Activated CD8-positive, alpha-beta T cell treated with anti-CD3 and anti-CD28 coated beads for 36 hours (primary cell): ENCODE measurements around the gene MPPED1. TPM values are rescaled to one million over a fixed set of nuclear protein-coding genes. Genes with fewer than 3 reads are reported as not detected.

Experiments used
- ATAC-seq: fragments of 200-7000 bp; cut with Tn5 transposase; one replicate; pipeline ENCODE4 v1.10.0; 2021; ENCODE audit warnings: mild to moderate bottlenecking, moderate library complexity
- CTCF ChIA-PET: fragments of 350-600 bp; sonication (Branson Sonifier 250); formaldehyde crosslinking; loops from one replicate; lab custom pipeline; 2021; ENCODE audit warnings: antibody characterized with exemption; lab: Charles Lee
- POLR2A ChIA-PET: fragments of 350-600 bp; sonication (Branson Sonifier 250); formaldehyde crosslinking; loops from one replicate; lab custom pipeline; 2021; ENCODE audit warnings: antibody characterized with exemption; lab: Charles Lee
- DNase-seq: peaks from one replicate; pipeline ENCODE4 v3.0.0-alpha.2; 2020
- H3K27ac Mint-ChIP-seq: one replicate; pipeline ENCODE4 v1.8.0; 2021; ENCODE audit warnings: mild to moderate bottlenecking, mixed read lengths
- H3K27me3 Mint-ChIP-seq: one replicate; pipeline ENCODE4 v1.8.0; 2021; ENCODE audit warnings: mixed read lengths
- H3K36me3 Mint-ChIP-seq: one replicate; pipeline ENCODE4 v1.8.0; 2021; ENCODE audit warnings: low read depth, mixed read lengths
- H3K4me1 Mint-ChIP-seq: one replicate; pipeline ENCODE4 v1.8.0; 2021; ENCODE audit warnings: low read depth, mixed read lengths
- H3K4me3 Mint-ChIP-seq: one replicate; pipeline ENCODE4 v1.8.0; 2021; ENCODE audit warnings: mild to moderate bottlenecking, moderate library complexity, mixed read lengths
- H3K9me3 Mint-ChIP-seq: one replicate; pipeline ENCODE4 v1.8.0; 2021; ENCODE audit warnings: mixed read lengths
- CTCF ChIP-seq: fragments of 200-600 bp; IDR thresholded peaks from one replicate; pipeline ENCODE4 v1.8.0; 2022; ENCODE audit warnings: antibody characterized with exemption, mild to moderate bottlenecking
- intact Hi-C: fragments of 100-400 bp; cut with micrococcal nuclease; formaldehyde crosslinking; loops from one replicate; pipeline ENCODE4 v1.10.0; 2022
- total RNA-seq, 2 experiments: library from RNA; stranded (reverse); gene quantifications; one replicate each; pipeline ENCODE4 v1.2.3, GENCODE V29; 2021

MPPED1 gene
- total RNA-seq, 2 experiments from 2014 or later, result not detected

GRCh38 chr22:43508489-43508888 is 96.7 kb downstream of the MPPED1 start:
- H3K27me3 Mint-ChIP-seq, result no peaks in the 10 kb centered on the region
- H3K4me1 Mint-ChIP-seq, result no peaks in the 10 kb centered on the region
- TF ChIP-seq CTCF, result no peak
- ATAC-seq (no peak), DNase-seq (no peak)
- CTCF ChIA-PET, result no interaction called here
- no peak overlapping the region for H3K27ac Mint-ChIP-seq
- POLR2A ChIA-PET, result no interaction called here
- intact Hi-C loops, result no loop called here
- no peak overlapping the region for H3K4me3 Mint-ChIP-seq
- no peaks in the 10 kb centered on the region for H3K36me3 Mint-ChIP-seq
- no peaks in the 10 kb centered on the region for H3K9me3 Mint-ChIP-seq

- Mint-ChIP-seq H3K36me3 (no peaks in the 10 kb centered on the region), H3K27ac (no peak overlapping the region), H3K4me1 (no peaks in the 10 kb centered on the region), H3K9me3 (no peaks in the 10 kb centered on the region), H3K4me3 (no peak overlapping the region), H3K27me3 (no peaks in the 10 kb centered on the region)
- TF ChIP-seq CTCF, result no peak
- ChIA-PET POLR2A (no interaction called here), CTCF (no interaction called here)
- ATAC-seq (no peak), DNase-seq (no peak)
- intact Hi-C loops, result no loop called here
Measured at GRCh38 chr22:43509337-43509736, 97.5 kb downstream of the MPPED1 start.

GRCh38 chr22:43510281-43511070 is 98.7 kb downstream of the MPPED1 start:
- intact Hi-C loops, result no loop called here
- POLR2A ChIA-PET, result no interaction called here
- H3K9me3 Mint-ChIP-seq, result no peaks in the 10 kb centered on the region

GRCh38 chr22:43511276-43511910 is 99.6 kb downstream of the MPPED1 start:
- H3K36me3 Mint-ChIP-seq, result no peaks in the 10 kb centered on the region
- intact Hi-C loops, result no loop called here
- POLR2A ChIA-PET, result interaction anchor here (0.6 kb wide), 1 partner anchor 22 kb away, joined by 3 read pairs; no protein-coding TSS in a partner anchor
- H3K27ac Mint-ChIP-seq, result no peak overlapping the region
- no peak for TF ChIP-seq CTCF
- DNase-seq (no peak), ATAC-seq (no peak)
- no peak overlapping the region for H3K4me3 Mint-ChIP-seq
- no peaks in the 10 kb centered on the region for H3K9me3 Mint-ChIP-seq
- no peaks in the 10 kb centered on the region for H3K27me3 Mint-ChIP-seq
- no peaks in the 10 kb centered on the region for H3K4me1 Mint-ChIP-seq
- CTCF ChIA-PET, result no interaction called here

More at GRCh38 chr22:43510281-43511070, 98.7 kb downstream of the MPPED1 start:
- H3K4me3 Mint-ChIP-seq, result no peak overlapping the region
- CTCF ChIA-PET, result no interaction called here
- no peak overlapping the region for H3K27ac Mint-ChIP-seq
- DNase-seq (no peak), ATAC-seq (no peak)
- H3K4me1 Mint-ChIP-seq, result no peaks in the 10 kb centered on the region
- TF ChIP-seq CTCF, result no peak
- no peaks in the 10 kb centered on the region for H3K27me3 Mint-ChIP-seq
- no peaks in the 10 kb centered on the region for H3K36me3 Mint-ChIP-seq

- Mint-ChIP-seq H3K9me3 (no peaks in the 10 kb centered on the region), H3K27ac (no peak overlapping the region), H3K4me1 (no peaks in the 10 kb centered on the region), H3K36me3 (no peaks in the 10 kb centered on the region), H3K4me3 (no peak overlapping the region), H3K27me3 (no peaks in the 10 kb centered on the region)
- intact Hi-C loops, result no loop called here
- ChIA-PET POLR2A (no interaction called here), CTCF (no interaction called here)
- no peak for TF ChIP-seq CTCF
- ATAC-seq (no peak), DNase-seq (no peak)
Measured at GRCh38 chr22:43512279-43512678, 100.5 kb downstream of the MPPED1 start.
